ENCODE results near the gene SDHAF4.
"Not testable (repeated sequence)": the region's sequence is repeated elsewhere in the genome, so short reads cannot be mapped to it uniquely, and the experiment has no call there.

The SDHAF4 gene

GRCh38 chr6:70592391-70593117 lies 25.8 kb downstream of the SDHAF4 start:
- no peak for DNase-seq (ENCODE audit: low read depth)

- DNase-seq (ENCODE audit: low read depth): no peak
Observed at GRCh38 chr6:70593118-70593486, 26.4 kb downstream of the SDHAF4 start.

- DNase-seq (ENCODE audit: low read depth): no peak
Observed at GRCh38 chr6:70599187-70599586, 32.5 kb downstream of the SDHAF4 start.

GRCh38 chr6:70601014-70601413 lies 34.3 kb downstream of the SDHAF4 start:
- DNase-seq (ENCODE audit: low read depth): no peak

- no peak for DNase-seq (ENCODE audit: low read depth)
Observed at GRCh38 chr6:70604254-70604653, 37.5 kb downstream of the SDHAF4 start.

- not testable (repeated sequence) for DNase-seq (ENCODE audit: low read depth)
Observed at GRCh38 chr6:70607371-70607770, 40.6 kb downstream of the SDHAF4 start.

GRCh38 chr6:70609181-70609580 lies 42.5 kb downstream of the SDHAF4 start:
- not testable (repeated sequence) for DNase-seq (ENCODE audit: low read depth)

- no peak for DNase-seq (ENCODE audit: low read depth)
Observed at GRCh38 chr6:70616728-70617260, 50.1 kb downstream of the SDHAF4 start.

GRCh38 chr6:70620746-70621145 lies 54.0 kb downstream of the SDHAF4 start:
- DNase-seq (ENCODE audit: low read depth): no peak

- no peak for DNase-seq (ENCODE audit: low read depth)
Observed at GRCh38 chr6:70622461-70622860, 55.7 kb downstream of the SDHAF4 start.

GRCh38 chr6:70625436-70625835 lies 58.7 kb downstream of the SDHAF4 start:
- no peak for DNase-seq (ENCODE audit: low read depth)

GRCh38 chr6:70627500-70628254 lies 60.9 kb downstream of the SDHAF4 start:
- DNase-seq (ENCODE audit: low read depth): no peak

GRCh38 chr6:70629929-70630328 lies 63.2 kb downstream of the SDHAF4 start:
- DNase-seq (ENCODE audit: low read depth): no peak

GRCh38 chr6:70633870-70634269 lies 67.1 kb downstream of the SDHAF4 start:
- DNase-seq (ENCODE audit: low read depth): no peak

GRCh38 chr6:70636596-70636995 lies 69.9 kb downstream of the SDHAF4 start:
- DNase-seq (ENCODE audit: low read depth): no peak

- no peak for DNase-seq (ENCODE audit: low read depth)
Observed at GRCh38 chr6:70638468-70638867, 71.7 kb downstream of the SDHAF4 start.
